Erythroblast (primary cell): Measurements from ENCODE around the gene PHKA2.
"Not testable (repeated sequence)": the region's sequence is repeated elsewhere in the genome, so short reads cannot be mapped to it uniquely, and the experiment has no call there.

Source experiments
- DNase-seq, 2 experiments: peaks; one replicate each; lab custom pipeline; 2025; lab: John Stamatoyannopoulos, UW
- GATA1 ChIP-seq: IDR thresholded peaks from 2 replicates; pipeline ENCODE4 v1.6.1; 2011; ENCODE audit warnings: low read depth, mild to moderate bottlenecking, control low read depth, low read length, moderate library complexity
- POLR2A ChIP-seq: IDR thresholded peaks from 2 replicates; pipeline ENCODE4 v1.6.1; 2011; ENCODE audit warnings: mild to moderate bottlenecking, low read length

Gene PHKA2

GRCh38 chrX:18871161-18871890, 112.6 kb downstream of the PHKA2 start:
- no peak for DNase-seq
- TF ChIP-seq POLR2A = no peak
- TF ChIP-seq GATA1 = no peak

DNA sequence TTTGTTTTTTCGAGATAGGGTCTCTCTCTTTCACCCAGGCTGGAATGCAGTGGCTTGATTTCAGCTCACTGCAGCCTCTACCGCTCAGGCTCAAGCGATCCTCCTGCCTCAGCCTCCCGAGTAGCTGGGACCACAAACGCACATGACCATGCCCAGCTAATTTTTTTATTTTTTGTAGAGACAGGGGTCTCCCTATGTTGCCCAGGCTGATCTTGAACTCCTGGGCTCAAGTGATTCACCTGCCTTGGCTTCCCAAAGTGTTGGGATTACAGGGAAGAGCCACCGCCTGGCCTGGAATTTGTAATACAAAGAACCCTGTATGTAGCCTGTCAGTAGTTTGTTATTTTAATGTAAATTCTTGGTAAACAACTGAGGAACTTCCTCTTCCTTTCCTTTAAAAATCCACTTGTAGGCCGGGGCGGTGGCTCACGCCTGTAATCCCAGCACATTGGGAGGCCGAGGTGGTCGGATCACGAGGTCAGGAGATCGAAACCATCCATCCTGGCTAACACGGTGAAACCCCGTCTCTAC, 119.5 kb downstream of the PHKA2 start:
- DNase-seq = no peak
- TF ChIP-seq GATA1 = no peak
- no peak for TF ChIP-seq POLR2A

- no peak for DNase-seq
- TF ChIP-seq POLR2A (no peak), GATA1 (no peak)
These were observed 122.4 kb downstream of the PHKA2 start for GRCh38 chrX:18861511-18861910.

DNA sequence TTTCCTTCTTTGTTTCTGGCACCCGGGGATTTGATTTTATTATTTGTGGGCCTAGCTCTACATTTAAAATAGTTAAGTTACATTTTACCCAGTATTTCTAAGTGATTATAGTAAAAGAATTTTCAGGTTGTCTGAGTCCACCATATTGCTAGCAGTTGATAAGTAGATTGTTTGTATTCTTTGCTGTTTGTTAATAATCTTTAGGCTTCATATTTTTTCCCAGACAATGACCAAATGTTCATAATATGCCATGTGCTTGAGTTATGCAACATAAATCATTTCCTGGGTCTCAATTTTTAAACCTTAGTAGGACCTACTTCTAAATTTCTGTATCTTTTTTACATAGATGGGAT, 127.3 kb downstream of the PHKA2 start:
- TF ChIP-seq GATA1 = no peak
- TF ChIP-seq POLR2A = no peak
- no peak for DNase-seq

GRCh38 chrX:18855919-18856644, 127.8 kb downstream of the PHKA2 start:
- DNase-seq = no peak
- no peak for TF ChIP-seq POLR2A
- TF ChIP-seq GATA1 = no peak

GRCh38 chrX:18847901-18848300, 136.0 kb downstream of the PHKA2 start:
- DNase-seq = not testable (repeated sequence)
